Measurements from ENCODE around the gene PHYKPL.

PHYKPL gene

GRCh38 chr5:178206166-178207101 lies 26.2 kb downstream of the PHYKPL start:
- H3K4me3 ChIP-seq (ENCODE audit: low read depth, low read length) = peak overlapping the region; percentile 89
- DNase-seq (ENCODE audit: low read depth) = peak; percentile 49
- TF ChIP-seq, protein P1, sequence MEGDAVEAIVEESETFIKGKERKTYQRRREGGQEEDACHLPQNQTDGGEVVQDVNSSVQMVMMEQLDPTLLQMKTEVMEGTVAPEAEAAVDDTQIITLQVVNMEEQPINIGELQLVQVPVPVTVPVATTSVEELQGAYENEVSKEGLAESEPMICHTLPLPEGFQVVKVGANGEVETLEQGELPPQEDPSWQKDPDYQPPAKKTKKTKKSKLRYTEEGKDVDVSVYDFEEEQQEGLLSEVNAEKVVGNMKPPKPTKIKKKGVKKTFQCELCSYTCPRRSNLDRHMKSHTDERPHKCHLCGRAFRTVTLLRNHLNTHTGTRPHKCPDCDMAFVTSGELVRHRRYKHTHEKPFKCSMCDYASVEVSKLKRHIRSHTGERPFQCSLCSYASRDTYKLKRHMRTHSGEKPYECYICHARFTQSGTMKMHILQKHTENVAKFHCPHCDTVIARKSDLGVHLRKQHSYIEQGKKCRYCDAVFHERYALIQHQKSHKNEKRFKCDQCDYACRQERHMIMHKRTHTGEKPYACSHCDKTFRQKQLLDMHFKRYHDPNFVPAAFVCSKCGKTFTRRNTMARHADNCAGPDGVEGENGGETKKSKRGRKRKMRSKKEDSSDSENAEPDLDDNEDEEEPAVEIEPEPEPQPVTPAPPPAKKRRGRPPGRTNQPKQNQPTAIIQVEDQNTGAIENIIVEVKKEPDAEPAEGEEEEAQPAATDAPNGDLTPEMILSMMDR (conservative IDR thresholded peaks at IDR 0.05; ENCODE audit: low read depth, low read length) = no peak

- no peak for DNase-seq (ENCODE audit: low read depth)
- H3K4me3 ChIP-seq (ENCODE audit: low read depth, low read length) = peak overlapping the region; percentile 89
- TF ChIP-seq, protein P1 (conservative IDR thresholded peaks at IDR 0.05; ENCODE audit: low read depth, low read length) = no peak
Measured at GRCh38 chr5:178205749-178206047, 26.9 kb downstream of the PHYKPL start.

- DNase-seq (ENCODE audit: low read depth) = peak; percentile 81
- TF ChIP-seq, protein P1 (conservative IDR thresholded peaks at IDR 0.05; ENCODE audit: low read depth, low read length) = no peak
- H3K4me3 ChIP-seq (ENCODE audit: low read depth, low read length) = peak overlapping the region; percentile 89
Measured at GRCh38 chr5:178204935-178205748, 27.5 kb downstream of the PHYKPL start.

DNA sequence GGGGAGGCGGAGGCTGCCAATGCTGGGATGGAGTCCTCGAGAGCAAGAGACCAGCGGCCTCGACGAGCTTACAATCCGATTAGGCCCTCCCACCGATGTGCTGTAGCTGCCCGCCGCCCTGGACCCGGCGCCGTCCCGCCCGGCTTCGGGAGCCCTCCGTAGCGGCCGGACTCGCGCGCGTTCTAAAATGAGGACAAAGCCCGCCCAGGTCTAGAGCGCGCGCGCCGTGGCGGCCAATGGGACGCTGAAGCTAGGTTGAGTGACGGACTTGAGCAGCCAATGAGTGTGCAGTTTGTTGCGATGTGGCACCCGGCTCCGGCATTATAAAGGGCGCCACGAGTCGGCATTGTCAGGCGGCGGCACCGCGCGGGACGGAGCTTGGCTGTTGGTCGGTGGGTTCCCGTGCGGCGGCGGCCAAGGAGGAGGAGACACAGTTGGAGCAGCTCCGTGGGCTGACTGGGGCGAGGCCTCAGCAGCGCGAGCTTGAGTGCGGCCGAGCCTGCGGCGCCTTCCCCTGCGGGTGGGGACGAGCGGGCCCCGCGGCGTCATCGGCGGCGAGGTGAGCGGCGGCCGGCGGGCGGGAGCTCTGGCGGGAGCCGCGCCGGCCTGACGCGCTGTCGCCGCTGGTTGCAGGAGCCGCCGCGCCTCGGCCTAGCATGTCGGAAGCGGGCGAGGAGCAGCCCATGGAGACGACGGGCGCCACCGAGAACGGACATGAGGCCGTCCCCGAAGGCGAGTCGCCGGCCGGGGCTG lies 28.2 kb downstream of the PHYKPL start, which contains the start of gene HNRNPAB:
HNRNPAB (plus strand) TSS at position 352 of the 753 bp plus-strand sequence; CDS start at position 657, 305 bp downstream.
- TF ChIP-seq, protein P1 (conservative IDR thresholded peaks at IDR 0.05; ENCODE audit: low read depth, low read length) = no peak
- peak; percentile 98 for DNase-seq (ENCODE audit: low read depth)
- H3K4me3 ChIP-seq (ENCODE audit: low read depth, low read length) = peak within 1 kb of the TSS; percentile 89

- H3K4me3 ChIP-seq (ENCODE audit: low read depth, low read length) = peak overlapping the region; percentile 89
- no peak for DNase-seq (ENCODE audit: low read depth)
- TF ChIP-seq, protein P1 (conservative IDR thresholded peaks at IDR 0.05; ENCODE audit: low read depth, low read length) = no peak
Measured at GRCh38 chr5:178203670-178204181, 28.9 kb downstream of the PHYKPL start.

DNA sequence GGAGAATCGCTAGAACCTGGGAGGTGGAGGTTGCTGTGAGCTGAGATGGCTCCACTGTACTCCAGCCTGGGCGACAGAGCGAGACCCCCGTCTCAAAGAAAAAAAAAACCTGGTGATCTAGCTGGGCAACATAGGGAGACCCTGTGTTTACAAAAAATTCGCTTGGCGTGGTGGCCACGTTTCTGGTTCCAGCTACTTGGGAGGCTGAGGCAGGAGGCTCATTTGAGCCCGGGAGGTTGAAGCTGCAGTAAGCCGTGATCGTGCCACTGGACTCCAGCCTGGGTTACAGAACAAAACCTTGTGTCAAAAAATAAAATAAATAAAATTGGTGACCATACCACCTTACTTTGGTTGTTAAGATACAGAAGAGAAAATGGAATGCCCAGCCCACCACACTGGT lies 30.1 kb downstream of the PHYKPL start:
- H3K4me3 ChIP-seq (ENCODE audit: low read depth, low read length) = no peak overlapping the region
- DNase-seq (ENCODE audit: low read depth) = no peak
- TF ChIP-seq, protein P1 (conservative IDR thresholded peaks at IDR 0.05; ENCODE audit: low read depth, low read length) = no peak

Data from choroid plexus epithelial cell (primary cell).